Measurements from ENCODE around the gene AKR1B15.

DNA sequence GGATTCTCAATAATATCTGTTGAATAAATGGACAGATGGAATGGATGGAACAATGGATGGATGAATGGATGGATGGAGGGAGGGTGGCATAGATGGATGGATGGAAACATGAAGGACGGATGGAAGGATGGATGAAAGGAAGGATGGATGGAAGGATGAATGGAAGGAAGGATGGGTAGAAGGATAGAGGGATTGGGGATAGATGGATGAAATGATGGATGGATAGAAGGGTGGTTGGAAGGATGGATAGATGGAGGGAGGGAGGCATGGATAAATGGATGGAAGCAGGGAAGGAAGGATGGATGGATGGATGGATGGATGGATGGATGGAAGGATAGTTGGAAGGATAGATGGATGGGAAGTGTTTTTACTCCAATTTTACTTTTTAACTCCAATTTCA, 35.4 kb downstream of the AKR1B15 start:
- TF ChIP-seq ZNF512 (tag; IDR thresholded peaks at IDR 0.05): no peak
- TF ChIP-seq RAD51 (IDR thresholded peaks at IDR 0.05; ENCODE audit: borderline replicate concordance, low read depth): no peak
- TF ChIP-seq FOSL1 (tag; conservative IDR thresholded peaks at IDR 0.05): no peak
- TF ChIP-seq KLF1 (tag; IDR thresholded peaks at IDR 0.05): no peak
- TF ChIP-seq EZH2 (IDR thresholded peaks at IDR 0.05; ENCODE audit: borderline replicate concordance, low read depth, low read length): no peak
- no peak for TF ChIP-seq ZBTB8A (IDR thresholded peaks at IDR 0.05; ENCODE audit: partially characterized antibody)
- TF ChIP-seq, protein P1, sequence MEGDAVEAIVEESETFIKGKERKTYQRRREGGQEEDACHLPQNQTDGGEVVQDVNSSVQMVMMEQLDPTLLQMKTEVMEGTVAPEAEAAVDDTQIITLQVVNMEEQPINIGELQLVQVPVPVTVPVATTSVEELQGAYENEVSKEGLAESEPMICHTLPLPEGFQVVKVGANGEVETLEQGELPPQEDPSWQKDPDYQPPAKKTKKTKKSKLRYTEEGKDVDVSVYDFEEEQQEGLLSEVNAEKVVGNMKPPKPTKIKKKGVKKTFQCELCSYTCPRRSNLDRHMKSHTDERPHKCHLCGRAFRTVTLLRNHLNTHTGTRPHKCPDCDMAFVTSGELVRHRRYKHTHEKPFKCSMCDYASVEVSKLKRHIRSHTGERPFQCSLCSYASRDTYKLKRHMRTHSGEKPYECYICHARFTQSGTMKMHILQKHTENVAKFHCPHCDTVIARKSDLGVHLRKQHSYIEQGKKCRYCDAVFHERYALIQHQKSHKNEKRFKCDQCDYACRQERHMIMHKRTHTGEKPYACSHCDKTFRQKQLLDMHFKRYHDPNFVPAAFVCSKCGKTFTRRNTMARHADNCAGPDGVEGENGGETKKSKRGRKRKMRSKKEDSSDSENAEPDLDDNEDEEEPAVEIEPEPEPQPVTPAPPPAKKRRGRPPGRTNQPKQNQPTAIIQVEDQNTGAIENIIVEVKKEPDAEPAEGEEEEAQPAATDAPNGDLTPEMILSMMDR (IDR thresholded peaks at IDR 0.05 in 2 of 3, conservative IDR thresholded peaks at IDR 0.05 in 1 of 3; ENCODE audit: insufficient read depth in 2 of 3, low read depth in 1 of 3, low read length in 3 of 3): no peak
- no peak for TF ChIP-seq RAD21 (CRISPR knock-in tag; conservative IDR thresholded peaks at IDR 0.05 in 1 of 2, IDR thresholded peaks at IDR 0.05 in 1 of 2)
- no peak for TF ChIP-seq POLR2A (conservative IDR thresholded peaks at IDR 0.05)
- no peak for TF ChIP-seq KDM2B (CRISPR knock-in tag; IDR thresholded peaks at IDR 0.05)
- no peak for TF ChIP-seq MAFF (IDR thresholded peaks at IDR 0.05; ENCODE audit: low read length)
- TF ChIP-seq SP1 (CRISPR knock-in tag; IDR thresholded peaks at IDR 0.05): no peak
- TF ChIP-seq PRPF4 (IDR thresholded peaks at IDR 0.05; ENCODE audit: insufficient read depth, low read depth, low read length, poor library complexity, severe bottlenecking): no peak
- TF ChIP-seq MCM7 (IDR thresholded peaks at IDR 0.05): 0 out of 4 replicates have a peak, but pooled peaks of 1 of the 2 experiments have one; percentile 54

Data from K562 (cell line).